Activated CD4-positive, alpha-beta T cell treated with anti-CD3 and anti-CD28 coated beads, Interleukin-2, amount 50 U/mL, for 4 hours (primary cell): ENCODE measurements around the gene SLC22A14.
"Not testable (repeated sequence)": the region's sequence is repeated elsewhere in the genome, so short reads cannot be mapped to it uniquely, and the experiment has no call there.

Source experiments
- DNase-seq, 2 experiments: peaks; one replicate each; pipeline ENCODE4 v3.0.0-alpha.2; 2020

The SLC22A14 gene

DNA sequence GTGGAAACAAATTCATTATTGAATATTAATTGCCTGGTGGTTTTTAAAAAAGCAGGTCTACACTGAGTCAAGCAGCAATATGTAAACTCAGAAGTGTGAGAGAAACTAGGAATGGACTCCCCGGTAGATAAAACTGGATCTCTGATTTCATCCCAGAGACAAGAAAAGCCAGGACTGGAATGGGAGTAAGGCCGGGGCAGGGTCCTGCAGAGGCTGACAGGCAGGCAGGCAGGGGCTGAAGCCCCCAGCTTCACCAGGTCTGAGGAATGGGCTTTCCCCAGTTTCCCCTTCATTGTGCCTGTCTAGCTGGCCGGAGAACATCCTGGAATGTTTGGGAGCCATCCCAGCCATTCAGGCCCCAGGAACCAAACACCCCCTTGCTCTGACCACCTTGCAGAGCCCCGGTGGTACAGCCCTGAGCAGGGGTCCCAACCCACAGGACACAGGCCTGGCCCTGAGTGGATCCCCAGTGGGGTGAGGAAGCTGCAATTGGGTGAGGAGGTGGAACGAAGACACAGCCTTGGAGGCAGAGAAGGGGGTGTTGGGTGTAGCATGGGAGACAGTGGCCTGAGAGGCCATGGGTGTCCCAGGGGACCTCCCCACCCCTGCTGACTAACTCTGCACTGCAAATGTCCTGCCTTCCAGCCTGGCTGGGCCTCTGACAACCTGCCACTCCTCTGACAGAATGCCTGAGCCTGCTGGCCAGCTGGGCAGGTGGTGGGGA is 32.8 kb downstream of the SLC22A14 start:
- DNase-seq: no peak

DNA sequence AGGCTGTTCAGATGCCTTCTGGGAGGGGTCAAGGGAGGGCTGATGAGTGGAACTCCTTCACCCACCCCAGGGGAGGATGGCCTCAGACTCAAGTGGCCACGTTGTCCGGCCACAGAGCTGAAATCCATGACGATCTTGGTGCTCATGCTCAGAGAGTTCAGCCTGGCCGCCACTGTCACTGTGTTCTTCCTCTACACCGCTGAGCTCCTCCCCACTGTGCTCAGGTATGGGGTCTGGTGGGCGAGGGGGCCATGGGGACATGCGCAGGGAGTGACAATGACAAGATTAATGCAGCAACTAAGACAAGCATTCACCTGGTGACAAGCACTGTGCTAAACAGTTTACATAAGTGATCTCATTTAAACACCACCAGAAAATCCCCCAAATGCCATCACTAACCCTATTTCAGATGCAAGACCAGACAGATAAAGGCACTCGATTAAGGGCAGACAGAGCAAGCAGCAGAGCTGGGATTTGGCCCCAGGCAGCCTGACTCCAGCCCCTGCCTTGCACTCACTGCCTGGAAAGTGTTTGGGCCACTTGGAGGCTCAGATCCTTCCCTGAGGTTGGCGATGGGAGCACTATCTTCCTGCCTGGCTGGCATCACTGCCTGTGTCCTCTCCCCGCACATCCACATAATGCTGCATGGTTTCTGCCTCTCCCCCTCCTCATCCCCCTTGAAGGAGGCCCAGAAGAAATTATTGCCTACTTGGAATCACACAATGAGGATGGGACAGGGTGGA is 33.6 kb downstream of the SLC22A14 start:
- no peak for DNase-seq

DNA sequence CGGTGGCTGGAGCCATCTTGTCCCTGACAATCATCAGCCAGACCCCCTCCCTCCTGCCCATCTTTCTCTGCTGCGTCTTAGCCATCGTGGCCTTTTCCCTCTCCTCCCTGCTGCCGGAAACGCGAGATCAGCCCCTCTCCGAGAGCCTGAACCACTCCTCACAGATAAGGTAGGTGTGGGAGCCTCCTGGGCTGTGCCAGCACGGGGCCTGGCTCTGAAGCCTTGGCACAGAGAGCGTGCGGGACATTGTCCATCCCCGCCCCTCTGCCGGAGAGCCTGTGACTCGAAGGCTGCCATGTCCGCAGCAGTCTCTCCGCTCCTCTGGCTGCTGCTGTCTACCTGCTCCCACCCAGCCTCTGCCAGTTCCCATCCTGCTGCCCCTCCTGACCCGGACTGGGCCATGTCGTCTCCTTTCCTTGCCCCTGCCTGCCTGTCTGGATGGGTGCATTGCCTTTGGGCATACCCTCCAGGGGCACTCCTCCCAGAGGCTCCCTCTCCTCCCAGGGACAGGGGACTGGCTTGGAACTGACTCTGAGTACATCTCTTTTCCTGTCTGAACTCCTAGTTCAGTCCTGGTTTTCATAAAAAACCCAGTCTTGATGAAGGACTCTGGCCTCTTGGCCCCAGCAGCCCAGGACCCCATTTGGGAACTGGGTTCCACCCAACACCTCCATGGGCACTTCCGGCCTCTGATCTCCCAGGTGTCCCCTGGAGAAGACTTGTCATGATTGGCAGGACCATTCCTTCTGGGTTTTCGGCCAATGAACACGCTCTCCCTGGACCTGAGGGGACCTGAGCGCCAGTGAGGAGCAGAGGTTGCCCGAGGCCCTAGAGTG is 34.5 kb downstream of the SLC22A14 start:
- no peak for DNase-seq

DNA sequence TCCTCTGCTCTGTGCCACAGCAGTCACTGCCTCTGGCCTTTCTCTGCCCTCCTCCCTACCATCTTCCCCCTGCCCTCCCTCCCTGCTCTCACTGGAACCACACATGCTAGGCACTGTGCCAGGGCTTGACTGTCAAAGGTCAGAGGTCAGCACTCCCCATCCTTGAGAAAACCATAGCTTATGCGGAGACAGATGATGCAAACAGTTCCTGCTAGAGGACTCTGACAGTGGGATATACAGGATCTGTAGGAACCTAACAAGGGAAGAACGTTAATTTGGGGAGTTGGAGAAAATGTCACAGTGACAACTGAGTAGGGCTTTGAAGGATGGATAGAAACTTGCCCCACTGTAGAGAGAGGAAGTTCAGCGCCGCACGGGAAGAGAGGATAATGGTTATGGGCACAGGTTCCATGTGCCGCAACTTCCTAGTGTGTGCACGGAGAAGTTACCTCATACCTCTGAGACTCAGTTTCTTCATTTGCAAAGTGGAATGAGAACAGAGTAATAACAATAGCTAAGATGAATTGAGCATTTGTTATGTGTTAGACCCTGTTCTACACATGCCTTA is 35.2 kb downstream of the SLC22A14 start:
- no peak for DNase-seq

DNA sequence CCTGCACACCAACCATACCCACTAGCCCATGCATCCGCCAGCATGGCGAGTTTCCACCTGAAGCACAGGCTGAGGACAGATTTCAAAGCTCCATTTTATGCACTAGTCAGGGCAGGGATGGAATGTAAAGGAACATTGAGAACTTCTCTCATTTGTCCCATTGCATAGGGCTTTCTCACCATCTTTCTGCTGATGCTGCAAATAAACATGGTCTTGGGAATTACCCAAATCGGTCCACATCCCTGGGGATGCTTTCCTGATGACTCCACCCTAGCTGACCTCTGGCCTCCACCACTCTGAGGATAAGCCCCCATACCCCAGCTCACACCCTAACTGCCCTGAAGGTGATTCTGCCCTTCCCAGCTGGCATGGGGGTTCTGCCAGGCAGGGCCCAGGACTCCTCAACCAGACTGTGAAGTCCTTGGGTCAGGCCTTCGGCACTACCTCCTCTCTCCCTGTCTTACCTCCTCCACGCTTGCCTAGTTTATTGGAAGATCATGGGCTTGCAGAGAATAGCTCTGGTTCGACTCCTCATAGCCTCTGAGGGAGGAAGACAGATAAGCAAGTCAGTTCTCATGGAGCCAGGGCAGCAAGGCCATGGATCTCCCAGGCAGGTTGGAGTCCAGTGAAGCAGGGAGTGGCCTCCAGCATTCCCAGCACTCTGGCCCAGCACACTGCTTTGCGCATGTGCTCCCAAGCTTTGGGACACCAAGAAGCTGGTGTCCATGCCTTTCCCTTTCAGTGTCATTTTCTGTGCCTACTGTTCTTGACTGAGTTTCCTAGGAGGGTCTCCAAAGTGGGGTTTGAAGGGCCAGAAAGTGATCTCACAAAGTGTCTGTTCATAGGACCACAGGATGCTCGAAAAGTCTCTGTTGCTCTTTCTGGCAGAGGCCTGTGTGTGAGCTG is 36.9 kb downstream of the SLC22A14 start:
- DNase-seq: no peak

DNA sequence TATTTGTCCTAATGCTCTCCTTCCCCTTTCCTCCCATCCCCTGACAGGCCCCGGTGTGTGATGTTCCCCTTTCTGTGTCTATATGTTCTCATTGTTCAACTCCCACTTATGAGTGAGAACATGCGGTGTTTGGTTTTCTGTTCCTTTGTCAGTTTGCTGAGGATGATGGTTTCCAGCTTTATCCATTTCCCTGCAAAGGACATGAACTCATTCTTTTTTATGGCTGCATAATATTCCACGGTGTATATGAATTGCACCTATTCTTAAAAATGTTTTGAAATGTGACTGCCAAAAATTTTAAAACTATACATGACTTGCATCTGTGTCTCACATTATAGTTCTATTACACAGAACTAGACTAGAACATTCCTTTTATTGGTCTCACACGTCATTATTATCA is 38.5 kb downstream of the SLC22A14 start:
- not testable (repeated sequence) for DNase-seq

DNA sequence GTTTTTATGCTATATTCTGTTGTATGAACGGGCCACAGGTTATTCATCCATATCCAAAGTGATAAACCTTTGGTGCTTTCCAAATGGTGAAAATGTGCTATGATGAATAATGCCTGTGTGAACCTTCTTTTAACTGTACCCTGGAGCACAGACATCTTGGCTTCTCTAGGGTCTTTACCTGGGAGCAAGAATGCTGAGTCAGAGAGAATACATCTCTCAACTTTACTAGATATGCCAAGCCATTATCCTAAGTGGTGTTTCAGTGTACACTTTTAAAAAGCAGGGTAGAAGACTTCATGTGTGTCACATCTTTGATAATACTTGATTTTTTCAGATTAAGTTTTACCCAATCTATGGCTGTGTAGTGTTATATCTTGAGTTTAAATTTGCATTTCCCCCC is 41.0 kb downstream of the SLC22A14 start:
- no peak for DNase-seq

DNA sequence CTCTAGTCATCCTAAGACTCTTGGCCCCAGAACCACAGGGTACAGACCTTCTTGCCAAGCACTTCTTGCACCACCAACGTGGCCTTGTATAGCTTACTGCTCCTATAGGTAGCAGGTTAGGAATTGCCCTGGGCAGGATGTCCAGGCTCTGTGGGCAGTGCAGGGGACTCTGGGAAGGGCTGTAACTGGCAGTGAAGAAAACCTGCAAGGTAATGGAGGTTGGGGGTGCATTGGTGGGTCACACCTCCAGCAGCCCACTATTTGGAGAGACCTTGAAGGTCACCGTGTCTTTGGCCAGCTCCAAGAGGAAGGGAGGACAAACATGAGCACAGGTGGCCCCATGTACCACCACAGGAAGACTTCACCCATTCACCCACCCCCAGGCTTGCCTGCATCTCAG is 43.2 kb downstream of the SLC22A14 start:
- no peak for DNase-seq

DNA sequence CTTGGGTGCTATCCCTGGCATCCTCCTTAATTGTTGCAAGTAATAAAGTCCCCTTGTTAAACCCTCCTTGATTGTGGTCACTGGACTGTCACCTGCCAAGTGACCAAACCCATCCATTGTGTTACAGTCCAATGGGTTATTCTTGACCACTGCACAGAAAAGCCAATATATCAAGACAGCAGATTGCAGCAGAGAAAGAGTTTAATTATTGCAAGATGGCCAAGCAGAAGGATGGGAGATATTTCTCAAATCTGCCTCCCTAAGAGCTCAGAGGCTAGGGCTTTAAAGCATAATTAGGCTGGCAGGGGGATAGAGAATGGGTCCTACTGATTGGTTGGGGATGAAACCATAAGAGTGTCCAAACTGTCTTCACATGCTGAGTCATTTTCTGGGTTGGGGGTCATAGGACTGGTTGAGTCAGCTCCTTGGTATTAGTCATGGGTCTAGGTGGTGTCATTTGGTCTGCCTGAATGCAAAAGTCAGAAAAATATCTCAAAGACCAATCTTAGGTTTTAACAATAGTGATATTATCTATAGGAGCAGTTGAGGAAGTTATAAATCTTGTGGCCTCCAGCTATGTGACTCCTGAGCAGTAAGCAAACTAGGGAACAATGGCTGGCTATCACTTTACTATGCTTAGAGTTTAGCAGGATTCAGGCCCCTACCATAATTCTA is 45.4 kb downstream of the SLC22A14 start:
- no peak for DNase-seq

DNA sequence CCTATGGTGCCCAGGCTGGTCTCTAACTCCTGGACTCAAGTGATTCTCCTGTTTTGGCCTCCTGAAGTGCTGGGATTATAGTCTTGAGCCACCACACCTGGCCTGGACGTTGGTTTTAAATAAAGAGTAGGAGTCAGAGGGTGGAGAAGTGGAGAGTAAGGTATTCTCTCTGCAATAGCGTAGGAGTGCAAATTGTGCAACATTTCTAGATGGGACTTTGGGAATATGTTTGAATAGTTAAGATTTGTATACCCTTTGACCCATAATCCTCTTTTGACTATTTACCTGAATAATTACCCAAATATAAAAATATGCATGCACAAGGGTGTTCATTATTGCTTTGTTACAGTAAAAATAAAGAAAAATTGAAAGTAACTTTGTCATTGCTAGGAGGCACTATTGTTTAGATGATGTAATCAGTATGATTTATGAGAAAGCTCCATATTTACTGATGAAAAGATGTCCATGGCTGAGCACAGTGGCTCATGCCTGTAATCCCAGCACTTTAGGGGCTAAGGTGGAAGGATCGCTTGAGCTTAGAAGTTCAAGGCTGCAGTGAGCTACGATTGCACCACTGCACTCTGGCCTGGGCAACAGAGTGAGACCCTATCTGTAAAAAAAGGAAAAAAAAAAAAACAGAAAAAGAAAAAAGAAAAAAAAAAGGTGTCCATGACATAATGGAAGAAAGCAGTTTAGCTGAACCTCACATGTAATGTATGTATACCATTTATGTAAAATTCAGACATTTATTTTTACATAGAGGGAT is 49.3 kb downstream of the SLC22A14 start:
- DNase-seq: no peak

DNA sequence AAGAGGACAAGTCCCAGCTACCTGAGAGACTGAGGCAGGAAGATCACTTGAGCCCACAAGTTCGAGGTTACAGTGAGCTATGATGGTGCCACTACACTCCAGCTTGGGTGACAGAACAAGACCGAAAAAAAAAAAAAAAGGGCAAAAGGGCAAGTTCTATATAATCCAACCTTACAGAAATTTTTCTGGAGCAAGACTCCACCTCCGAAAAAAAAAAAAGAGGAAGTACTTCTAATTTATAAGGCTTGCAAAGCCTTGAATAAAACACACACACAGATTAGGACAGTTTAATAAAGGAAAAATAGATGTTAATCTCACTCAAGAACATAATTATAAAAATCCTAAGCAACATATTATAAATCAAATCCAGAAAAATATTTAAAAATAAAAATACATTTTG is 50.1 kb downstream of the SLC22A14 start:
- DNase-seq: no peak

DNA sequence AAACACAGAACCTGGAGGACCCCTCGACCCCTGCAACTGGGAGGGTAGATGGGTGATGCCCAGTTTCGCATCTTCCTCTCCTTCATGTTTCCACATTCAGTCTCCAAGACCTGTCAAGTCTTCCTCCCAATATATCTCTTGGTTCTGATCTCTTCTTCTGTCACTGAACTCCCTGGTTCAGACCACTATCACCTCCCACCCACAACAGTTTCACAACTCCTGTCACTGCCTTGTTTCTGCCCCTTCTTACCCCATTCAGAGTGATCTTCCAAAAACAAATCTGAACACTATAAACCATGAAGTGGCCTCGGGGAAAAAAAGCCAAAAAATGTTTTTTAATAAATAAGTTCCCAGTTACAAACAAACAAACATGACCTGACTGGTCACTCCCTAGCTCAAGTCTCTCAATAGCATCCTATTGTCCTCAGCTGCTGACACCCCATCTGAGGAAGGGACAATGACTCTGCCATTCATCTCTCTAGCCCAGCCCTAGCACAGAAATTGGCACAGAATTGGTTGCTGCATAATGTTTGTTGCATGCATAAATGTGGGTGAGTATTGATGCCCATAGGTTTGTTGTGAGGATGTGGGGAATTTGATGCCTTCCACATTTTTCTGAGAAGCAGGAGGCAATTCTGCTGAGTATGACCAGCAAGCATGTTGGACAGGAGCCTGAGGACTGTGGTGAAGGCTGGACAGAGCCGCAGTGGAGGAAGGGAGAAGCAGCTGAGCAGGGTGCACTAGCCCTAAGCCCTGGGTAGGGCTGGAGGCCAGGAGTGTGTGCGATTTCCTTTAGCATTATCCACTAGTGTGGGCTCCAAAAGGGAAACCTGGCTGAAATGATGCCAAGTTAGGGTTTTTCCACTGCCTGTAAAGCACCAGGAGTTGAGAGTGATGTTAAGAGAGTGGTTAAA is 52.3 kb downstream of the SLC22A14 start:
- DNase-seq: no peak

DNA sequence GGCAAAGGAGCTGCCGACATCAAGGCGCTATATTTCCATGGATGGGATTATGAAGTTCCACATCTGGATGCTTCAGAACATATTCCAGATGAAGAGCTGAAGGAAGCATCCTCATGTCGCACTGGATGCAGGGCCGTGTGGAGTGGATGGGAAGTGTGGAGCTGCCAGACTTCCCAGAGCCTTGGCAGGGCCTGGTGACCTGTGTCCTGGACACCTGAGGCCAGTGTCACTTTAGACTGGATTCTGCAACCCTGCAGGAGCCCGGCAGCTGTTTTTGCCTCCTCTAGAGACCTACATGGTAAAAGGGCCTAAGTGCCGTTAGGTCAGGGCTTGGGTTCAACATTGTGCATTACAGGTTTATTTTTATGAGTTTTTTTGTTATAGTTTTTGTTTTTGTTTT is 53.2 kb downstream of the SLC22A14 start:
- no peak for DNase-seq

DNA sequence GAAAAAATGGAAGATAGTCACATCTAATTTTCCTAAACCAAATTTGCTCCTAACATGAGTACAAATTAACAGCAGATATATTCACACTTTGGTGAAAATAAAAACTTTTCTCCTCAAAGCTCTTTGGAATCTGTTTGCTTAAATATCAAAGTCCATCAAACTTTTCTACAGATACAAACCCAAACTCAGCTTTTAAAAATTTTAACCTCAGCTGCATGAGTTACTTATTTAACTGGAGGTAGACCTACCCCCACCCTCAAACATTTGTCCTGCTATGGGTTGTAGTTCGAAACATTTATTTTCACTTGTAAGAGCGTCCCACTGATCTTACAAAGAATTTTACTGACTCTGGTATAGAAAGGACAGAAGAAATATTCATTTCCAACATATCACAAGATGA is 55.6 kb downstream of the SLC22A14 start:
- no peak for DNase-seq

DNA sequence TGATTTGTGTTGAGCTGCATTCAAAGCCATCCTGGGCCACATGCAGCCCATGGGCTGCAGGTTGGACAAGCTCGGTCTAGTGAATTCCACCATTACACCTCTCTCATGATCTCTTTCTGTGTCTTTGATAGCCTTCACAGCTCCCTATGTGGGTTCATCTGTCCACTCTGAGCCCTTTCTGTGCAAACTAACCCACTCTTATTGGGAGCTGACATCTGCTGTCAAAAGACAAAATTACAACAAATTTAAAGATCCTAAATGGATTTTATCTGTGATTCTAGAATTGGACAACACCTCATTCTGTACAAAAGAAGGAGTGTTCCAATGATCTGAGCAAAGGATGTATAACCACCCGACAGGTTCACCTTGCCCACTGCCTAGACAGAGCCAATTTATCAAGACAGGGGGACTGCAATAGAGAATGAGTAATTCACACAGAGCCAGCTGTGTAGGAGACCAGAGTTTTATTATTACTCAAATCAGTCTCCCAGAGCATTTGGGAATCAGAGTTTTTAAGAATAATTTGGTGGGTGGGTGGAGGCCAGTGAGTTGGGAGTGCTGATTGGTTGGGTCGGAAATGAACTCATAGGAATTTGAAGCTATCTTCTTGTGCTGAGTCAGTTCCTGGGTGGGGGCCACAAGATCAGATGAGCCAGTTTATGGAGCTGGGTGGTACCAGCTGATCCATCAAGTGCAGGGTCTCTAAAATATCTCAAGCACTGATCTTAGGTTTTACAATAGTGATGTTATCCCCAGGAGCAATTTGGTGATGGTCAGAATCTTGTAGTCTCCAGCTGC is 61.9 kb downstream of the SLC22A14 start:
- no peak for DNase-seq

DNA sequence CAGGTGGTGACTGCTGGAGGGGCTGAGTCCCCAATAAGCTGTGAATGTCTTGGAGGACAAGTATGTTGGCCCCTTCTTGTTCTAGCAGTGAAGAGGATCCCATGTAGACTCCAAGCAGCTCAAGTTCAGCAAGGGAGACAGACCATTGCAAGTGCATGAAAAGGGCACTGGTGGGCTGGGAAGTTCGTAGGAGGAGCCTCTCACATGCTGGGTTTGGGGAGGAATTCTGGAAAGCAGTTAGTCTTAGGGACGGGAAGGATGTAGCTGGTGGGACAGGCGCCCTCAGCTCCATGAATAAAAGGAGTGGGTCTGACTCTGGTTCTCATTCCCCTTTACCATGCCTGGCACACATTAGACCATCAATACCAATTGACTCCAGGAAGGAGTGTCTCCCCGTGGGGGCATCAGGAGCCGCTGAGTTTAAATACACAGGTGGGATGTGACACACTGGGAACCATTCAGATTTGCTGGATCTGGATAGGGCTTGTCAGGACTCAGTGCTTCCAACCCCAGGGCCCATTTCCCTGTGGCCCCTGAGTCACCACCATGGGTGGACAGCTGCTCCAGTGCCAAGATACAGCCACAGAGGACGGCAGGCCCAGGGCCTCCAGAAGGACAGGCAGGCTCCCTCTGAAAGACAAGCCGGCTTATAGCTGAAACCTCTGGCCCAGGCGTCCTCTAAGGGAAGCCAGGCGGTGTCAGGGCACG is 63.9 kb downstream of the SLC22A14 start:
- DNase-seq: no peak

DNA sequence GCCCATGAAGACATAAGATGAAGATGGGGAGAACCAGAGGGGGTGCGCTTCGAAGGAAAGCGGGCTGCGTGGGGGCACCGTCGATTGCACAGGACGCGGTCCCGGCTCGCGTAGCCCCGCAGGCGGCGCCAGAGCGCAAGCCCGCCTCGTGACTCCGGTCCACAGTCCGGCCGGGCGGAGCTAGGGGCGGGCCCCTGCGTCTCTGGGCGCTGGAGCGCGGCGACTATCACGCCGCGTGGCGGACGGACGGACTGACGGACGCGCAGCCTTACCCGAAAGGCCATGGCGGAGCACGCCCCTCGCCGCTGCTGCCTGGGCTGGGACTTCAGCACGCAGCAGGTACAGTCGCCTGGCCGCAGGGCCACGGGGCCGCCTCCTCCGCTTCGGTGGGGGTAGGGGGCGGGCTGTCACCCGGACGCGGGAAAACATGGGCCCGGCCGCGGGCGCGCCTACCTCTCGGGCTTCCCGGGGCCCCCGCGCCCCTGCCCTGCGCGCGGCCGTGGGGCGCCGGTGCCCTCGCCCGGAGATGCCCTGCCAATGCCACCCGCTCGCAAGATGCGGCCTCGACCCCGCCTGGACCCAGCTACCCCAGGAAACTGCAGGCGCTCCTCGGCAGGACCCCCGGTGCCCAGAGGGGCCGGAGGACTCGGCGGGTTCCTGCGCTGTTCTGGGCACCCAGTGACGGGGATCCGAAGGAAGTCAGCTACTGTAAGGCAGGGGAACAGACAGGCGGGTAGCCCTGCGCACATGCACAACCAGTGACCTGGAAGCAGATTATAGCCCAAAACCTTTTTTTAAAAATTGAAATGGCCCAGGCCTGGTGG is 64.7 kb downstream of the SLC22A14 start, which contains the start of gene XYLB:
Gene XYLB (plus strand): TSS at position 199 of the 824 bp plus-strand sequence. CDS start 84 bp downstream, at position 283.
- DNase-seq: peak; percentile 57 to 60
